Measurements from ENCODE around the gene ADAMTSL1. TPM values are rescaled to one million over a fixed set of nuclear protein-coding genes. Genes with fewer than 3 reads are reported as not detected.

Gene ADAMTSL1
- total RNA-seq, 2 experiments from 2014 or later: not detected

GRCh38 chr9:18824095-18824666 lies 350.2 kb downstream of the ADAMTSL1 start:
- ChIA-PET CTCF (ENCODE audit: unreplicated experiment) (no interaction called here), POLR2A (interaction anchor here (0.6 to 0.7 kb wide), 2 partner anchors 783 to 825 kb away, joined by 3 to 11 read pairs; no protein-coding TSS in a partner anchor)
- BruUV-seq (replicated peaks): no TSS peak
- Histone ChIP-seq H3K4me1 (ENCODE audit: insufficient read depth, low read length, poor library complexity, severe bottlenecking) (no peaks in the 10 kb centered on the region), H3K4me2 (ENCODE audit: low read length) (no peak overlapping the region), H3K36me3 (ENCODE audit: insufficient read depth, low read length) (no peaks in the 10 kb centered on the region), H3K9me3 (ENCODE audit: low read length) (no peaks in the 10 kb centered on the region), H3K9me2 (ENCODE audit: insufficient read depth, low read length) (no peaks in the 10 kb centered on the region), H2AFZ (ENCODE audit: low read length) (no peak overlapping the region), H3K4me3 (ENCODE audit: low read depth, low read length, poor library complexity, severe bottlenecking) (no peak overlapping the region), H3K79me2 (ENCODE audit: insufficient read depth, low read depth, low read length) (no peaks in the 10 kb centered on the region), H3K27ac (ENCODE audit: low read depth, low read length, poor library complexity, severe bottlenecking) (no peak overlapping the region), H4K20me1 (ENCODE audit: insufficient read depth, low read length) (no peaks in the 10 kb centered on the region)
- TF ChIP-seq CTCF (conservative IDR thresholded peaks at IDR 0.05; ENCODE audit: low read length) (no peak), EZH2phosphoT487 (IDR thresholded peaks at IDR 0.05; ENCODE audit: borderline replicate concordance, low read depth, low read length) (no peak)
- DNase-seq (ENCODE audit: low spot score): no peak
- intact Hi-C loops (cut with micrococcal nuclease; ENCODE audit: unreplicated experiment): no loop called here

GRCh38 chr9:18825656-18826170 lies 351.8 kb downstream of the ADAMTSL1 start:
- H3K9me3 ChIP-seq (ENCODE audit: low read length): no peaks in the 10 kb centered on the region
- H3K27ac ChIP-seq (ENCODE audit: low read depth, low read length, poor library complexity, severe bottlenecking): no peak overlapping the region
- no TSS peak for BruUV-seq (replicated peaks)
- H2AFZ ChIP-seq (ENCODE audit: low read length): no peak overlapping the region
- no peaks in the 10 kb centered on the region for H3K9me2 ChIP-seq (ENCODE audit: insufficient read depth, low read length)
- ChIA-PET POLR2A (no interaction called here), CTCF (ENCODE audit: unreplicated experiment) (no interaction called here)
- H3K79me2 ChIP-seq (ENCODE audit: insufficient read depth, low read depth, low read length): no peaks in the 10 kb centered on the region
- no peak for DNase-seq (ENCODE audit: low spot score)
- TF ChIP-seq CTCF (conservative IDR thresholded peaks at IDR 0.05; ENCODE audit: low read length) (no peak), EZH2phosphoT487 (IDR thresholded peaks at IDR 0.05; ENCODE audit: borderline replicate concordance, low read depth, low read length) (no peak)
- no peaks in the 10 kb centered on the region for H3K36me3 ChIP-seq (ENCODE audit: insufficient read depth, low read length)
- H3K4me1 ChIP-seq (ENCODE audit: insufficient read depth, low read length, poor library complexity, severe bottlenecking): no peaks in the 10 kb centered on the region
- no peaks in the 10 kb centered on the region for H4K20me1 ChIP-seq (ENCODE audit: insufficient read depth, low read length)
- H3K4me2 ChIP-seq (ENCODE audit: low read length): no peak overlapping the region
- H3K4me3 ChIP-seq (ENCODE audit: low read depth, low read length, poor library complexity, severe bottlenecking): no peak overlapping the region
- intact Hi-C loops (cut with micrococcal nuclease; ENCODE audit: unreplicated experiment): no loop called here

GRCh38 chr9:18826248-18826647 lies 352.3 kb downstream of the ADAMTSL1 start:
- Histone ChIP-seq H3K9me3 (ENCODE audit: low read length) (no peaks in the 10 kb centered on the region), H3K79me2 (ENCODE audit: insufficient read depth, low read depth, low read length) (no peaks in the 10 kb centered on the region), H3K9me2 (ENCODE audit: insufficient read depth, low read length) (no peaks in the 10 kb centered on the region), H3K4me3 (ENCODE audit: low read depth, low read length, poor library complexity, severe bottlenecking) (no peak overlapping the region), H4K20me1 (ENCODE audit: insufficient read depth, low read length) (no peaks in the 10 kb centered on the region), H3K4me2 (ENCODE audit: low read length) (no peak overlapping the region), H3K36me3 (ENCODE audit: insufficient read depth, low read length) (no peaks in the 10 kb centered on the region), H3K4me1 (ENCODE audit: insufficient read depth, low read length, poor library complexity, severe bottlenecking) (no peaks in the 10 kb centered on the region), H2AFZ (ENCODE audit: low read length) (no peak overlapping the region), H3K27ac (ENCODE audit: low read depth, low read length, poor library complexity, severe bottlenecking) (no peak overlapping the region)
- POLR2A ChIA-PET: interaction anchor here (0.7 kb wide), 1 partner anchor 18 kb away, joined by 3 read pairs; no protein-coding TSS in a partner anchor
- BruUV-seq (replicated peaks): no TSS peak
- no peak for DNase-seq (ENCODE audit: low spot score)
- intact Hi-C loops (cut with micrococcal nuclease; ENCODE audit: unreplicated experiment): no loop called here
- no peak for TF ChIP-seq CTCF (conservative IDR thresholded peaks at IDR 0.05; ENCODE audit: low read length)
- no peak for TF ChIP-seq EZH2phosphoT487 (IDR thresholded peaks at IDR 0.05; ENCODE audit: borderline replicate concordance, low read depth, low read length)
- CTCF ChIA-PET (ENCODE audit: unreplicated experiment): no interaction called here
